GM23338 (cell line): ENCODE data around the gene KSR2. TPM values are rescaled to one million over a fixed set of nuclear protein-coding genes. Genes with fewer than 3 reads are reported as not detected.

Source experiments
- ATAC-seq: fragments of 200-7000 bp; cut with Tn5 transposase; 3 replicates; pipeline ENCODE4 v1.9.1; 2020
- DNase-seq: peaks from one replicate; pipeline ENCODE4 v3.0.0-alpha.2; 2015; ENCODE audit warnings: low spot score
- H2AFZ ChIP-seq: fragments of 200-600 bp; sonication (generic); 2 replicates; pipeline ENCODE4 v1.8.0; 2016; ENCODE audit warnings: antibody characterized with exemption, mild to moderate bottlenecking, moderate library complexity
- H3F3A ChIP-seq: fragments of 200-600 bp; sonication (generic); replicated peaks from 2 replicates; pipeline ENCODE4 v1.8.0; 2017; ENCODE audit warnings: antibody characterized with exemption, mixed run types, low read depth
- H3K27ac ChIP-seq: fragments of 200-600 bp; sonication (generic); 2 replicates; pipeline ENCODE4 v1.6.1; 2016; ENCODE audit warnings: low read depth
- H3K27me3 ChIP-seq: fragments of 200-600 bp; sonication (generic); 2 replicates; pipeline ENCODE4 v1.8.0; 2016; ENCODE audit warnings: mild to moderate bottlenecking, mixed run types, moderate library complexity; ENCODE audit not compliant: insufficient read depth
- H3K36me3 ChIP-seq: fragments of 200-600 bp; sonication (generic); 2 replicates; pipeline ENCODE4 v1.8.0; 2016; ENCODE audit warnings: mild to moderate bottlenecking; ENCODE audit not compliant: insufficient read depth
- H3K4me1 ChIP-seq: fragments of 200-600 bp; sonication (generic); 2 replicates; pipeline ENCODE4 v1.8.0; 2016; ENCODE audit warnings: mild to moderate bottlenecking, moderate library complexity; ENCODE audit not compliant: insufficient read depth
- H3K4me2 ChIP-seq: fragments of 200-600 bp; sonication (generic); 2 replicates; pipeline ENCODE4 v1.7.1; 2017; ENCODE audit warnings: mixed run types
- H3K4me3 ChIP-seq: fragments of 200-600 bp; sonication (generic); 2 replicates; pipeline ENCODE4 v1.6.1; 2016; ENCODE audit warnings: mixed run types
- H3K79me2 ChIP-seq: fragments of 200-600 bp; sonication (generic); replicated peaks from 2 replicates; pipeline ENCODE4 v1.8.0; 2017; ENCODE audit warnings: mild to moderate bottlenecking; ENCODE audit not compliant: insufficient read depth
- H3K9me2 ChIP-seq: fragments of 200-600 bp; sonication (generic); 2 replicates; pipeline ENCODE4 v1.8.0; 2017; ENCODE audit not compliant: insufficient read depth
- H4K20me1 ChIP-seq: fragments of 200-600 bp; sonication (generic); replicated peaks from 2 replicates; pipeline ENCODE4 v1.8.0; 2017; ENCODE audit warnings: mild to moderate bottlenecking; ENCODE audit not compliant: insufficient read depth
- H3K27ac Mint-ChIP-seq: 2 replicates; pipeline ENCODE4 v1.8.0; 2020; ENCODE audit warnings: inconsistent platforms, mild to moderate bottlenecking, moderate library complexity, mixed read lengths
- H3K27me3 Mint-ChIP-seq: 3 replicates; pipeline ENCODE4 v1.8.0; 2022; ENCODE audit warnings: low read depth, mild to moderate bottlenecking, moderate library complexity, mixed read lengths, inconsistent platforms; ENCODE audit not compliant: insufficient read depth, poor library complexity
- H3K36me3 Mint-ChIP-seq: 3 replicates; pipeline ENCODE4 v1.8.0; 2021; ENCODE audit warnings: low read depth, mild to moderate bottlenecking, inconsistent platforms, moderate library complexity, mixed read lengths
- H3K4me1 Mint-ChIP-seq: 3 replicates; pipeline ENCODE4 v1.8.0; 2020; ENCODE audit warnings: mild to moderate bottlenecking, inconsistent platforms, mixed read lengths
- H3K4me3 Mint-ChIP-seq: 3 replicates; pipeline ENCODE4 v1.8.0; 2021; ENCODE audit warnings: moderate library complexity, mild to moderate bottlenecking, inconsistent platforms, mixed read lengths
- H3K9me3 Mint-ChIP-seq: 3 replicates; pipeline ENCODE4 v1.8.0; 2020; ENCODE audit warnings: moderate library complexity, mild to moderate bottlenecking, inconsistent platforms, mixed read lengths
- CREB1 ChIP-seq: fragments of 250-450 bp; sonication (Bioruptor Pico); IDR thresholded peaks from 2 replicates; pipeline ENCODE4 v1.5.0; 2020; ENCODE audit warnings: low read depth, mild to moderate bottlenecking, moderate library complexity
- EZH2 ChIP-seq: fragments of 200-600 bp; sonication (generic); IDR thresholded peaks from one replicate; pipeline ENCODE4 v1.8.0; 2017; ENCODE audit warnings: antibody characterized with exemption, mild to moderate bottlenecking, low read depth; ENCODE audit not compliant: unreplicated experiment
- EZH2phosphoT487 ChIP-seq: fragments of 200-600 bp; sonication (generic); IDR thresholded peaks from one replicate; pipeline ENCODE4 v1.8.1; 2018; ENCODE audit warnings: antibody characterized with exemption; ENCODE audit not compliant: unreplicated experiment
- JUNB ChIP-seq: IDR thresholded peaks from one replicate; pipeline ENCODE4 v1.6.1; 2016; ENCODE audit warnings: antibody characterized with exemption; ENCODE audit not compliant: unreplicated experiment
- NANOG ChIP-seq: IDR thresholded peaks from 2 replicates; pipeline ENCODE4 v1.6.1; 2016; ENCODE audit warnings: antibody characterized with exemption, borderline replicate concordance
- POLR2AphosphoS5 ChIP-seq: IDR thresholded peaks from 2 replicates; pipeline ENCODE4 v1.6.1; 2016; ENCODE audit warnings: antibody characterized with exemption, low read depth
- STAT1 ChIP-seq: IDR thresholded peaks from one replicate; pipeline ENCODE4 v1.6.1; 2016; ENCODE audit warnings: antibody characterized with exemption; ENCODE audit not compliant: unreplicated experiment
- ZNF114 ChIP-seq: fragments of 250-450 bp; sonication (Bioruptor Pico); IDR thresholded peaks from 2 replicates; pipeline ENCODE4 v1.5.0; 2020; ENCODE audit warnings: mild to moderate bottlenecking, moderate library complexity
- ZNF331 ChIP-seq: fragments of 250-450 bp; sonication (Bioruptor Pico); IDR thresholded peaks from 2 replicates; pipeline ENCODE4 v1.5.0; 2020; ENCODE audit warnings: low read depth, mild to moderate bottlenecking, moderate library complexity
- polyA plus RNA-seq: library from polyadenylated mRNA; unstranded; fragments of >200 nt; fragmentation: Nextera tagmentation; extraction: Ambion mirVana; gene quantifications from 2 replicates; pipeline ENCODE4 v1.2.1, GENCODE V29; 2016
- total RNA-seq: library from RNA; depleted of rRNA; stranded (reverse); fragments of >200 nt; shearing (Covaris generic); gene quantifications from 2 replicates; pipeline ENCODE4 v1.2.3, GENCODE V29; 2014
- TF ChIP-seq, protein P1 (sequence below): fragments of 250-450 bp; sonication (Bioruptor Pico); IDR thresholded peaks from 2 replicates; pipeline ENCODE4 v1.5.0; 2020; ENCODE audit warnings: mild to moderate bottlenecking, moderate library complexity
- TF ChIP-seq, protein P2 (sequence below): IDR thresholded peaks from one replicate; pipeline ENCODE4 v1.6.1; 2018; ENCODE audit warnings: antibody characterized with exemption; ENCODE audit not compliant: unreplicated experiment
- TF ChIP-seq, protein P3 (sequence below): IDR thresholded peaks from 2 replicates; pipeline ENCODE4 v1.6.1; 2016; ENCODE audit warnings: antibody characterized with exemption
- TF ChIP-seq, protein P4 (sequence below), 2 experiments: fragments of 200-600 bp in 1 of 2; sonication (generic) in 1 of 2; conservative IDR thresholded peaks; 2 replicates each; pipeline versions ENCODE4 v1.5.1 to v1.6.1; 2016 to 2017; ENCODE audit warnings: antibody characterized with exemption in 2 of 2, low read depth in 2 of 2, mild to moderate bottlenecking in 2 of 2, moderate library complexity in 1 of 2

KSR2 gene
- total and polyA plus RNA-seq, 2 experiments from 2014 or later, result 1.1 to 2.7 TPM

DNA sequence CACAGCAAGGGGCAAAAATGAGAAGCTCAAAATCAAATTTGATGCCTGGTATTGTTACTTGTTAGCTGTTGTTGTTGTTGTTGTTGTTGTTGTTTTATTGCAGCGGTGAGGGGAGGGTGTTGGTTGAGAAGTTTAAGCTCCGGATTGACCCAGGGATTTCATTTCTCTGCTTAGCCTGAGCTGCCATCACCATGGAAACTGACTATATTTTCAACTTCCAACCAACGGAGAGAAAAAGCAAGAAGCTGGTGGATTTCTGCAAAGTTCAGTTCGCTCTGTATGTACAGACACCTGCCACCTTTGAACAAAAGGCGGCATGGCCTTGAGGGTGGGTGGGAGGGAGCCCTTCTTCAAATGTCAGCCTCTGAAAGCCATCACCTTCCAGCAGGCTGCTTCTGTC is 412.9 kb downstream of the KSR2 start:
- peaks cover 9% of the 10 kb centered on the region for H3K27me3 Mint-ChIP-seq

More for the DNA sequence above, 412.9 kb downstream of the KSR2 start:
- Mint-ChIP-seq H3K9me3 (no peaks in the 10 kb centered on the region), H3K4me3 (no peak overlapping the region), H3K4me1 (no peaks in the 10 kb centered on the region), H3K27ac (no peak overlapping the region), H3K36me3 (no peaks in the 10 kb centered on the region)
- TF ChIP-seq CREB1 (CRISPR knock-in tag), result no peak
- TF ChIP-seq, protein P1, sequence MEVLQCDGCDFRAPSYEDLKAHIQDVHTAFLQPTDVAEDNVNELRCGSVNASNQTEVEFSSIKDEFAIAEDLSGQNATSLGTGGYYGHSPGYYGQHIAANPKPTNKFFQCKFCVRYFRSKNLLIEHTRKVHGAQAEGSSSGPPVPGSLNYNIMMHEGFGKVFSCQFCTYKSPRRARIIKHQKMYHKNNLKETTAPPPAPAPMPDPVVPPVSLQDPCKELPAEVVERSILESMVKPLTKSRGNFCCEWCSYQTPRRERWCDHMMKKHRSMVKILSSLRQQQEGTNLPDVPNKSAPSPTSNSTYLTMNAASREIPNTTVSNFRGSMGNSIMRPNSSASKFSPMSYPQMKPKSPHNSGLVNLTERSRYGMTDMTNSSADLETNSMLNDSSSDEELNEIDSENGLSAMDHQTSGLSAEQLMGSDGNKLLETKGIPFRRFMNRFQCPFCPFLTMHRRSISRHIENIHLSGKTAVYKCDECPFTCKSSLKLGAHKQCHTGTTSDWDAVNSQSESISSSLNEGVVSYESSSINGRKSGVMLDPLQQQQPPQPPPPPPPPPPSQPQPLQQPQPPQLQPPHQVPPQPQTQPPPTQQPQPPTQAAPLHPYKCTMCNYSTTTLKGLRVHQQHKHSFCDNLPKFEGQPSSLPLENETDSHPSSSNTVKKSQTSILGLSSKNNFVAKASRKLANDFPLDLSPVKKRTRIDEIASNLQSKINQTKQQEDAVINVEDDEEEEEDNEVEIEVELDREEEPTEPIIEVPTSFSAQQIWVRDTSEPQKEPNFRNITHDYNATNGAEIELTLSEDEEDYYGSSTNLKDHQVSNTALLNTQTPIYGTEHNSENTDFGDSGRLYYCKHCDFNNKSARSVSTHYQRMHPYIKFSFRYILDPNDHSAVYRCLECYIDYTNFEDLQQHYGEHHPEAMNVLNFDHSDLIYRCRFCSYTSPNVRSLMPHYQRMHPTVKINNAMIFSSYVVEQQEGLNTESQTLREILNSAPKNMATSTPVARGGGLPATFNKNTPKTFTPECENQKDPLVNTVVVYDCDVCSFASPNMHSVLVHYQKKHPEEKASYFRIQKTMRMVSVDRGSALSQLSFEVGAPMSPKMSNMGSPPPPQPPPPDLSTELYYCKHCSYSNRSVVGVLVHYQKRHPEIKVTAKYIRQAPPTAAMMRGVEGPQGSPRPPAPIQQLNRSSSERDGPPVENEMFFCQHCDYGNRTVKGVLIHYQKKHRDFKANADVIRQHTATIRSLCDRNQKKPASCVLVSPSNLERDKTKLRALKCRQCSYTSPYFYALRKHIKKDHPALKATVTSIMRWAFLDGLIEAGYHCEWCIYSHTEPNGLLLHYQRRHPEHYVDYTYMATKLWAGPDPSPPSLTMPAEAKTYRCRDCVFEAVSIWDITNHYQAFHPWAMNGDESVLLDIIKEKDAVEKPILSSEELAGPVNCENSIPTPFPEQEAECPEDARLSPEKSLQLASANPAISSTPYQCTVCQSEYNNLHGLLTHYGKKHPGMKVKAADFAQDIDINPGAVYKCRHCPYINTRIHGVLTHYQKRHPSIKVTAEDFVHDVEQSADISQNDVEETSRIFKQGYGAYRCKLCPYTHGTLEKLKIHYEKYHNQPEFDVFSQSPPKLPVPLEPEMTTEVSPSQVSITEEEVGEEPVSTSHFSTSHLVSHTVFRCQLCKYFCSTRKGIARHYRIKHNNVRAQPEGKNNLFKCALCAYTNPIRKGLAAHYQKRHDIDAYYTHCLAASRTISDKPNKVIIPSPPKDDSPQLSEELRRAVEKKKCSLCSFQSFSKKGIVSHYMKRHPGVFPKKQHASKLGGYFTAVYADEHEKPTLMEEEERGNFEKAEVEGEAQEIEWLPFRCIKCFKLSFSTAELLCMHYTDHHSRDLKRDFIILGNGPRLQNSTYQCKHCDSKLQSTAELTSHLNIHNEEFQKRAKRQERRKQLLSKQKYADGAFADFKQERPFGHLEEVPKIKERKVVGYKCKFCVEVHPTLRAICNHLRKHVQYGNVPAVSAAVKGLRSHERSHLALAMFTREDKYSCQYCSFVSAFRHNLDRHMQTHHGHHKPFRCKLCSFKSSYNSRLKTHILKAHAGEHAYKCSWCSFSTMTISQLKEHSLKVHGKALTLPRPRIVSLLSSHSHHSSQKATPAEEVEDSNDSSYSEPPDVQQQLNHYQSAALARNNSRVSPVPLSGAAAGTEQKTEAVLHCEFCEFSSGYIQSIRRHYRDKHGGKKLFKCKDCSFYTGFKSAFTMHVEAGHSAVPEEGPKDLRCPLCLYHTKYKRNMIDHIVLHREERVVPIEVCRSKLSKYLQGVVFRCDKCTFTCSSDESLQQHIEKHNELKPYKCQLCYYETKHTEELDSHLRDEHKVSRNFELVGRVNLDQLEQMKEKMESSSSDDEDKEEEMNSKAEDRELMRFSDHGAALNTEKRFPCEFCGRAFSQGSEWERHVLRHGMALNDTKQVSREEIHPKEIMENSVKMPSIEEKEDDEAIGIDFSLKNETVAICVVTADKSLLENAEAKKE (CRISPR knock-in tag), result no peak
- TF ChIP-seq, protein P2, sequence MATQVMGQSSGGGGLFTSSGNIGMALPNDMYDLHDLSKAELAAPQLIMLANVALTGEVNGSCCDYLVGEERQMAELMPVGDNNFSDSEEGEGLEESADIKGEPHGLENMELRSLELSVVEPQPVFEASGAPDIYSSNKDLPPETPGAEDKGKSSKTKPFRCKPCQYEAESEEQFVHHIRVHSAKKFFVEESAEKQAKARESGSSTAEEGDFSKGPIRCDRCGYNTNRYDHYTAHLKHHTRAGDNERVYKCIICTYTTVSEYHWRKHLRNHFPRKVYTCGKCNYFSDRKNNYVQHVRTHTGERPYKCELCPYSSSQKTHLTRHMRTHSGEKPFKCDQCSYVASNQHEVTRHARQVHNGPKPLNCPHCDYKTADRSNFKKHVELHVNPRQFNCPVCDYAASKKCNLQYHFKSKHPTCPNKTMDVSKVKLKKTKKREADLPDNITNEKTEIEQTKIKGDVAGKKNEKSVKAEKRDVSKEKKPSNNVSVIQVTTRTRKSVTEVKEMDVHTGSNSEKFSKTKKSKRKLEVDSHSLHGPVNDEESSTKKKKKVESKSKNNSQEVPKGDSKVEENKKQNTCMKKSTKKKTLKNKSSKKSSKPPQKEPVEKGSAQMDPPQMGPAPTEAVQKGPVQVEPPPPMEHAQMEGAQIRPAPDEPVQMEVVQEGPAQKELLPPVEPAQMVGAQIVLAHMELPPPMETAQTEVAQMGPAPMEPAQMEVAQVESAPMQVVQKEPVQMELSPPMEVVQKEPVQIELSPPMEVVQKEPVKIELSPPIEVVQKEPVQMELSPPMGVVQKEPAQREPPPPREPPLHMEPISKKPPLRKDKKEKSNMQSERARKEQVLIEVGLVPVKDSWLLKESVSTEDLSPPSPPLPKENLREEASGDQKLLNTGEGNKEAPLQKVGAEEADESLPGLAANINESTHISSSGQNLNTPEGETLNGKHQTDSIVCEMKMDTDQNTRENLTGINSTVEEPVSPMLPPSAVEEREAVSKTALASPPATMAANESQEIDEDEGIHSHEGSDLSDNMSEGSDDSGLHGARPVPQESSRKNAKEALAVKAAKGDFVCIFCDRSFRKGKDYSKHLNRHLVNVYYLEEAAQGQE, result no peak
- TF ChIP-seq ZNF331, result no peak
- TF ChIP-seq JUNB, result no peak
- no peak for TF ChIP-seq EZH2phosphoT487
- TF ChIP-seq, protein P3, sequence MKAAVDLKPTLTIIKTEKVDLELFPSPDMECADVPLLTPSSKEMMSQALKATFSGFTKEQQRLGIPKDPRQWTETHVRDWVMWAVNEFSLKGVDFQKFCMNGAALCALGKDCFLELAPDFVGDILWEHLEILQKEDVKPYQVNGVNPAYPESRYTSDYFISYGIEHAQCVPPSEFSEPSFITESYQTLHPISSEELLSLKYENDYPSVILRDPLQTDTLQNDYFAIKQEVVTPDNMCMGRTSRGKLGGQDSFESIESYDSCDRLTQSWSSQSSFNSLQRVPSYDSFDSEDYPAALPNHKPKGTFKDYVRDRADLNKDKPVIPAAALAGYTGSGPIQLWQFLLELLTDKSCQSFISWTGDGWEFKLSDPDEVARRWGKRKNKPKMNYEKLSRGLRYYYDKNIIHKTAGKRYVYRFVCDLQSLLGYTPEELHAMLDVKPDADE, result no peak
- TF ChIP-seq, protein P4, sequence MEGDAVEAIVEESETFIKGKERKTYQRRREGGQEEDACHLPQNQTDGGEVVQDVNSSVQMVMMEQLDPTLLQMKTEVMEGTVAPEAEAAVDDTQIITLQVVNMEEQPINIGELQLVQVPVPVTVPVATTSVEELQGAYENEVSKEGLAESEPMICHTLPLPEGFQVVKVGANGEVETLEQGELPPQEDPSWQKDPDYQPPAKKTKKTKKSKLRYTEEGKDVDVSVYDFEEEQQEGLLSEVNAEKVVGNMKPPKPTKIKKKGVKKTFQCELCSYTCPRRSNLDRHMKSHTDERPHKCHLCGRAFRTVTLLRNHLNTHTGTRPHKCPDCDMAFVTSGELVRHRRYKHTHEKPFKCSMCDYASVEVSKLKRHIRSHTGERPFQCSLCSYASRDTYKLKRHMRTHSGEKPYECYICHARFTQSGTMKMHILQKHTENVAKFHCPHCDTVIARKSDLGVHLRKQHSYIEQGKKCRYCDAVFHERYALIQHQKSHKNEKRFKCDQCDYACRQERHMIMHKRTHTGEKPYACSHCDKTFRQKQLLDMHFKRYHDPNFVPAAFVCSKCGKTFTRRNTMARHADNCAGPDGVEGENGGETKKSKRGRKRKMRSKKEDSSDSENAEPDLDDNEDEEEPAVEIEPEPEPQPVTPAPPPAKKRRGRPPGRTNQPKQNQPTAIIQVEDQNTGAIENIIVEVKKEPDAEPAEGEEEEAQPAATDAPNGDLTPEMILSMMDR (conservative IDR thresholded peaks at IDR 0.05; ENCODE audit: low read depth in 2 of 2), result no peak
- no peak for TF ChIP-seq ZNF114 (CRISPR knock-in tag)
- TF ChIP-seq POLR2AphosphoS5, result no peak
- TF ChIP-seq NANOG, result no peak
- no peak for TF ChIP-seq STAT1
- no peak for TF ChIP-seq EZH2
- Histone ChIP-seq H3K4me1 (no peaks in the 10 kb centered on the region), H3K4me2 (no peak overlapping the region), H3K27me3 (no peaks in the 10 kb centered on the region), H3K36me3 (no peaks in the 10 kb centered on the region), H3F3A (no peaks in the 10 kb centered on the region), H2AFZ (no peak overlapping the region), H3K9me2 (0 out of 2 replicates have a peak, but pooled peaks cover 4% of the 10 kb centered on the region), H3K4me3 (no peak overlapping the region), H3K27ac (no peak overlapping the region), H3K79me2 (no peaks in the 10 kb centered on the region), H4K20me1 (no peaks in the 10 kb centered on the region)
- ATAC-seq, result no peak
- DNase-seq, result no peak
